Activated gamma-delta T cell treated with anti-CD3 and anti-CD28 coated beads, Interleukin-2, amount 50 U/mL, for 16 hours (primary cell): ENCODE data around the gene AP3B1.

Source experiments
- DNase-seq: peaks from one replicate; pipeline ENCODE4 v3.0.0-alpha.2; 2020; ENCODE audit warnings: low read depth

AP3B1 gene

DNA sequence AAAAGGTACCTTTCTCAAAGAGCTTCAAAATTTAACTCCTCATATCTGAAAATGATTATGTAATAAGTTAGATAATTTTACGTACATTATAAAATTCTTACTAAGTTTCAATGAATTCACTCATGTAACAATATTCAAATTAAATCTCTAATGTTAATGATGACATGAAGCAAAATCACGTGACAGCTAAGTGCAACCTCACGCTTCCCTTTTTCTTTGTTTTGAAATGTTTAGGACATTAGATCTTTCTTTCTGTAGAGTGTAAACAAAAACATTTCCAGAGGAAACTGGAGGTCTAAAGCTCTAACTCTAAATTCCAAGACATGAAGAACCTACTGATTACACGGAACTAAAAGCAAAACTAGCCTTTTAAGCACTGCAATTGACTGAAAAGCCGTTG, 291.0 kb downstream of the AP3B1 start:
- DNase-seq, result no peak

GRCh38 chr5:78002690-78003089, 291.8 kb downstream of the AP3B1 start:
- no peak for DNase-seq

DNA sequence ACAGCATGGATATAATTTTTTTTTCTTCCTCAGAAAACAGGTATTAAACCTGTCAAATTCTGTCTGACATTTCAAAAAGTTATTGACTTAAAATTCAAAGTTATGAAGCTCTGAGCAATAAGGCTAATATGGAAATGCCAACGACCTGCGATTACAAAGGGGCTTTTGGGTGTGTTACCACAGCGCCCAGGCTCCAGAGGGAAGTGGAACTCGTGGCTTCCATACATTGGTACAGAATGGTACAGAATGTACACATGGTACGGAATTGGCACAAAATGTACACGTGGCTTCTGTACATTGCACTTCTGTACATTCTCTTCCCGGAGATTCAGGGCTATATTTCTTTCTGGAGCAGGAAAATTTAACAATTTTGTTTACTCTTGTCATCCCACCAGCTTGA, 293.3 kb downstream of the AP3B1 start:
- no peak for DNase-seq

DNA sequence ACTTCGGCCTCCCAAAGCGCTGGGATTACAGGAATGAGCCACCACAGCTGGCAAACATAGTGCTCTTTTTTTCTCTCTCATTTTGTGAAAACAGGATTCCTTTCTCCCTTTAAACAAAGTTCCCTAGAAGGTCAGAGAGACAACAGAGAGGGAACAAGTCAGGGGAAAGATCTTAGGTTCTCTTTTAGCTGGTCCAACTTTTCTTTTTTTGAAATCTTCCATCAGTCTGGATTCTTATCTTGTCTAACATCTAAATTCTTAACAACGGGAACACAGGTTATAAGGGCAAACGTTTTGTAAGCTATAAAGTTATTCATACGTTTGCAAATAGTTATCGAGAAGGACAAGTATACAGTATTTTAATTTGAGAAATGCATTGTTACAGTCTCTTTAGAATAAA, 294.3 kb downstream of the AP3B1 start:
- no peak for DNase-seq

- no peak for DNase-seq
Measured at GRCh38 chr5:77999399-77999798, 295.1 kb downstream of the AP3B1 start.

- no peak for DNase-seq
Measured at GRCh38 chr5:77996943-77997342, 297.6 kb downstream of the AP3B1 start.

GRCh38 chr5:77995793-77996409, 298.6 kb downstream of the AP3B1 start:
- no peak for DNase-seq

DNA sequence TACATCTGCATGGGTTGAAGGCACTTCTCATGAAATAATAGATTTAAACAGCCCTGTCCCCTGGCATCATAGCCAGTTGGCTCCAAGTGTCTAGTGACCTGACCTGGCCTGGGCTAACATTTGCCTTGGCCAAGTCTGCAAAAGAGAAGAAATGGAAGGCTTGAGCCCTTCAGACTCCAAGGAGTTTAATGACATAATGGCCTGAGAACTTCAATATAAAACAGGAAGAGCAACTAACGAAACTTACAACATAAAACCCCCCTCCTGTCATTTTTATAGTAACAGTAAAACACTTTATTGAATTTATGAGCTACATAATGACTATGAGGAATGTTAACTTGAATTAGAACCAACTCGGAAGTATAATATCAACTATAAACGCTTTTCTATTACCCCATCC, 299.6 kb downstream of the AP3B1 start:
- DNase-seq, result no peak

DNA sequence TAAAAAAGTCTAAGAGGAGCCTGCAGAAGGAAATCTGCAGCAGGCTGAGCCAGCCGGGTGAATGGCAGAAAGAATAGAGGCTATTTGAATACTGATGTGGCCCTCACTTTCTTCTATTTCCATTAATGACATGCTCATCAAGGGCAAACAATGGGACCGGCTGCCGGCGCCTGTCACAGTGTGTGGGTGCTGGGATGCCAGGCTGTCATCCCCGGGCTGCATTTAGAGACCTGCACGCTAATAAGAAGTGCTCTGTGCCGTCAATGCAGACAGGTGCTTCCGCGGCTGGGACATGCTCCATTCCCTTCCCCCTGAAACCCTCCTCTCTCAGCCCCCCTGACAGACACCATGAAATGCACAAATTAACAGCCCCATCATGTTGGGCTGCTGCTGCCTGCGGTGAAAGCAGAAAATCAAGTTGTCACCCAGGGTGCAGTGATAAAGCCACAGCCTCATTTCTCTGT, 300.6 kb downstream of the AP3B1 start:
- DNase-seq, result no peak

DNA sequence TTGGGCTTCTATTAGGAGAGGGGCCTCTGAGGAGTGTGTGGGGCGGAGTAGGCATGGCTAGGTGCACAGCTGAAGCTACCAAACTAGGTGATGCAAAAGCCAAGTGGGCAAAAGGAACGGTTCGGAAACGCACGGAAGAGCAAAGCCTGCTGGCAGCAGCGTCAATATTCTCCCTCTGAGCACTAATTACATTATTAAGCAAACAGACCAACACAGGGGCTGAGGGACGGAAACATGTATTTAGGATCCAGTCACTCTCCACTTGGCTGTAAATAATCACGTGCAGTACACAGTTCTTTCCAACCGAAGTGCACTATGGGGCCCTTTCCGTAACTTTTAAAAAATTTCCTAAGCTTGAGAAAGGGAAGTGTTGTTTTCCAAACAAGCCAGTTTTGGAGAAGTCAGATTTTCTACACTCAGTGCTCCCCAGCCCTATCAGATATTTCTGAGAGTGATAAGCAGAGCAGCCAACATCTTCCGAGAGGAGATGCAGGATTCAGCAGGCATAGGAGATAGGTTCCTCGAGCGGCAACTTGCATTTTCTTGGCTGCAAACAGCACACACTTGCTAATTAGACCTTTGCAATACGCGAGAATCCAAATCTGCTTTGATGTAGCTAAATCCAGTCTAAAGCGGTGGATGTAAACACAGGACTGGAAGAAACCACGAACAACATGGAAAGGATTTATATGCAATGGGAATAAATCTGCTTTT, 301.2 kb downstream of the AP3B1 start:
- DNase-seq, result no peak

GRCh38 chr5:77991084-77991483, 303.4 kb downstream of the AP3B1 start:
- no peak for DNase-seq

DNA sequence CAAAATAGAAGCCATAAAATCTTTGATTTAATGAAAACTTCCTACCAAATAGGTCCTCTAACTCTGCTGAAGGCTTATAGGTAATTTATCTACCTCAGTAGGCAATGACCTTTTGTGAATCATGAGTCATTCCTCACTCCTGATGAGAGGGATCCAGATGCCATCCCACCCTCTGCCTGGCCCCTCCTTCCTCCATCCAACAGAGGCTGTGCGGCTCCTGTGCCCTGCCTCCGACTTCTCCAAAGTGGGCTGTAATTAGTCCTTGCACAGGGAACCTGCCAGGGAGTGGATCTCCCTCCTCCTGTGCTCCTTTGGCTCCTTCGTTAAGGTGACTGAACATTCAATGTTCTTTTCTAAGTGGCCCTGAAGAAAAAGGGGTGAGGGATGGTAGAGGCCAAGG, 304.5 kb downstream of the AP3B1 start:
- DNase-seq, result no peak

GRCh38 chr5:77987988-77988387, 306.5 kb downstream of the AP3B1 start:
- DNase-seq, result no peak

DNA sequence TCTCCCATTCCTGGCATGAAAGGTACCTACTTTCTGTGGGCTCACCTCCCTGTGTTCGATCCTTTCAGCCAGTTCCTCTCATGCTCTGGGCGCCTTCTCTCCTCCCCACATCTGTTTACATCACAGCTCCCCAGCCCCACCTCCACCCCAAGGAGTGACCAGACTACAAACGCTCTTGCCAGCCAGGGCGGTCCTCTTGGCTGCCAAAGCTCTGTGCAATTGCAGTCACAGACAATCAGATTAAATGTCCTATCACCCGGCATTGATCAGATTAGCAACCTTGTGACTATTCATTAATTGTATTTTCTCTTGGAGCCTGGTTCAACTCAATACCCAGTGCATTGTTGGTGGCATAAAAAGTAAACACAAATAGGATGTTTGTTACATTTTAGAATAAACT, 307.2 kb downstream of the AP3B1 start:
- DNase-seq, result no peak

DNA sequence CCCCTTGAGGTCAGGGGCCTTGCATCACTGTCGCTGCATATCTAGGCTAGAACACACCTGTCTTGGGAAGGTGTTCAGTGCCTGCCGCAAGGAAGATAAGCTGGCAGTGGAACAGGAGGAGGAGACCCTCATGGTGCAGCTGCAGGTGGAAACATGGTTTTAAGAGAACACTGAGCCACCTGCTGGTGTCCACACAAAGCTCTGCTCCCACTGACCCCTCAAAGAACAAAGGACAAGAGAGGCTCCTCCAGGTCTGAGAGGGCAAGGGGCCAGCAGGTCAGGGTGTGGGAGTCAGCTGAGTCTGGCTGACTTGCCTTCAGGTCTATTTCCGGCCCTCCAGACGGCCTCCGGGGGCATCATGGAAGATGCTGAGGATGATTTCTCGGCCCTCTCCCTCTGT, 308.2 kb downstream of the AP3B1 start:
- no peak for DNase-seq

- DNase-seq, result no peak
Measured at GRCh38 chr5:77985247-77985646, 309.3 kb downstream of the AP3B1 start.

GRCh38 chr5:77984587-77984986, 309.9 kb downstream of the AP3B1 start:
- no peak for DNase-seq

DNA sequence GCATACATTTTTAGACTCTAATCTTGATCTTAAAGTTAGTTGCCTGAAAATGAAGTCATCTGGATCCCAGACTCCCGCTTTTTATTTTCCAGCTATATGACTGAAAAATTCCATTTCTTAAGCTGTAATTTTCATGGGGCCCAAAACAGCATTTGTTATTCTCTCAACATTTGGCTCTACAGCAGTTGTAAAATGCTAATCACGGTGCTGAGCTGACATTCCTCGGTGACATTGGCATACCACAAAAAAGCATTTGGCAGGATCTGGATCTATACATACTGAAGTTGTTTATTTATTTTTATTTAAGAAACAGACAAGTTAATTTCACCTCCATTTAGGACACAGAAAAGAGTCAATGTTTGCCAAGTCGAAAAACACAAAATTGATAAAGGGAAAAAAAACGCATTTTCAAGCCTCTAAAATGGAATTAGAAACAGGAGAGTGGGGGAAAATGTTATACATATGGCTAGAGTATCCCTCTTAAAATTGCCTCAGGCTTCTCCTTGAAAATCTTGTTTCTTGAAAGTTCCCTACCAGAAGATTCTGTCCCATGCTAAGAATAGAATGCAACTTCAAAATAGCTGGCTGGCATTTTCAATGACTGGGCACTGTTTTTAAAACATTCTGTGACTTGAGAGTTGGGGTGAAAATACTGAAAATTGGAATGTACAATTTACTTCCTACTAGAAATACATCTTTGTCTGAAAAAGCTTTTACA, 310.9 kb downstream of the AP3B1 start:
- no peak for DNase-seq

- no peak for DNase-seq
Measured at GRCh38 chr5:77981820-77982219, 312.7 kb downstream of the AP3B1 start.

GRCh38 chr5:77974576-77974975, 319.9 kb downstream of the AP3B1 start:
- DNase-seq, result no peak

- no peak for DNase-seq
Measured at GRCh38 chr5:77973253-77973609, 321.3 kb downstream of the AP3B1 start.

DNA sequence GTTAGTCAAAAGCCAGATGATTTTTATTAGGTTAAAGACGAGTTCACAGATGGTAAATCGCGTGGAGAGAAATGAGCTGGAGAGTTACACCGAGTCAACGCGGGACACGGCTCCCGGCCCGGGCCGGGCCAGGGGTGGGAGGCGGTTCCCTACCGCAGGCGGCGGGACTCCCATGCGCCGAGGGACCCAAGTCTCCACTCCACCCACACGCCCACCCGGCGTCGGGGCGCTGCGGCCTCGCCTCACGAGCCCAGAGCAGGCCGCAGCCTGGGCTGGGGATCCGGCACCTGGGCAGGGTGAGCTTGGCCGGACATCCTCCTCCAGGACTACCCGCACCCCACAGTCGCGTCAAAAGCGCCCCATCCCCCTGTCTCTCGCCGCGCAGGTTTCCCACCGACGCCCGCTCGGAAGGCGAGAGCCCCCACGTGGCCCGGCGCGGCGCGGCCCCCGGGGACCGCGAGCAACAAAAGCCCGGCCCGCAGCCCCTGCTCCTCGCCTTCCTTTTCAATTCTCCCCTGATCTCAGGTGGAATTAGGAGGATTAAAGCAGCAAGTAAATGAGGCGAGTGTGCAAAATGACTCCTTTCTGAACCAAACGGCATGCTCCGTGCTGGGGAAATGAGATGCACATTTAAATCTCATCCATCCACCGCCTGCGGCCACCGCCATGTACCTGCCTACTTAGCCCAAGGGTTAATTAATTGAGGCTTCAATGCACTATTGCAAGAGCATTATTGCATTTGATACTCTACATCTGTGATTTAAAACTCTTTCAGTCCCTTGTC, 321.8 kb downstream of the AP3B1 start:
- DNase-seq, result no peak
